Activated CD8-positive, alpha-beta memory T cell treated with anti-CD3 and anti-CD28 coated beads, Interleukin-2, amount 10 ng/mL, durations not matched to agents 7 days and 5 days (primary cell): Measurements from ENCODE around the gene SYCP3. TPM values are rescaled to one million over a fixed set of nuclear protein-coding genes. Genes with fewer than 3 reads are reported as not detected.
A peak's percentile ranks its signal among the peaks of the same experiment; 100 is the strongest.
"Not testable (repeated sequence)": the region's sequence is repeated elsewhere in the genome, so short reads cannot be mapped to it uniquely, and the experiment has no call there.

Source experiments
- ATAC-seq: fragments of 150-1000 bp; cut with Tn5 transposase; one replicate; pipeline ENCODE4 v1.10.0; 2021; ENCODE audit warnings: moderate library complexity
- CTCF ChIA-PET: fragments of 350-600 bp; sonication (Branson Sonifier 250); formaldehyde crosslinking; loops from one replicate; lab custom pipeline; 2021; ENCODE audit warnings: antibody characterized with exemption; lab: Charles Lee
- DNase-seq: peaks from one replicate; pipeline ENCODE4 v3.0.0-alpha.2; 2020
- H3K27ac Mint-ChIP-seq: one replicate; pipeline ENCODE4 v1.8.0; 2021; ENCODE audit warnings: mild to moderate bottlenecking, mixed read lengths
- H3K27me3 Mint-ChIP-seq: one replicate; pipeline ENCODE4 v1.8.0; 2021; ENCODE audit warnings: mixed read lengths
- H3K36me3 Mint-ChIP-seq: one replicate; pipeline ENCODE4 v1.8.0; 2021; ENCODE audit warnings: mild to moderate bottlenecking, mixed read lengths
- H3K4me1 Mint-ChIP-seq: one replicate; pipeline ENCODE4 v1.8.0; 2021; ENCODE audit warnings: mixed read lengths
- H3K4me3 Mint-ChIP-seq: one replicate; pipeline ENCODE4 v1.8.0; 2021; ENCODE audit warnings: mild to moderate bottlenecking, moderate library complexity, mixed read lengths
- H3K9me3 Mint-ChIP-seq: one replicate; pipeline ENCODE4 v1.8.0; 2022; ENCODE audit warnings: low read depth, mixed read lengths
- total RNA-seq, 2 experiments: library from RNA; stranded (reverse); gene quantifications; one replicate each; pipeline ENCODE4 v1.2.3, GENCODE V29; 2021

SYCP3 gene
- total RNA-seq, 2 experiments from 2014 or later: 0.93 to 2.0 TPM

DNA sequence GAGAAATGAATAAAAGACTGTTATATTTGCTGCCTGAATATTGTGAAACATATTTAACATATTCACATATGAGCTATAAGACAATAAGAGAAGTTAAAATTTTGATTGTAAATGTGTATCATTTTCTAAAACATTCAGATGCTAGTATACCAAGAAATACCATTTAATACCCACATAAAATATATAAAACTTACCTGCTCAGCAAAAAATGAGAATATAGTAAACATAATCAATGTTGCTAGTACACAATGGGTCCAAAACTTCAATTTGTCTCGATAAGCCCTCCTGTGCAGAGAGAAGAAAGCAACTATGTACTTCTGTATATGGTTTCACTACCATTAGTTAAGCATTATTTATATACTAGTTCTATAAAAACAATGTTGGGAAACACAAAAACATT is 9.6 kb upstream of the SYCP3 start:
- ATAC-seq (no peak), DNase-seq (no peak)
- Mint-ChIP-seq H3K9me3 (no peaks in the 10 kb centered on the region), H3K36me3 (peaks cover 56% of the 10 kb centered on the region), H3K27ac (no peak overlapping the region), H3K4me1 (peaks cover 12% of the 10 kb centered on the region), H3K4me3 (no peak overlapping the region), H3K27me3 (no peaks in the 10 kb centered on the region)
- CTCF ChIA-PET: interaction anchor here (1.0 kb wide), 1 partner anchor 92 kb away, joined by 3 read pairs; no protein-coding TSS in a partner anchor

DNA sequence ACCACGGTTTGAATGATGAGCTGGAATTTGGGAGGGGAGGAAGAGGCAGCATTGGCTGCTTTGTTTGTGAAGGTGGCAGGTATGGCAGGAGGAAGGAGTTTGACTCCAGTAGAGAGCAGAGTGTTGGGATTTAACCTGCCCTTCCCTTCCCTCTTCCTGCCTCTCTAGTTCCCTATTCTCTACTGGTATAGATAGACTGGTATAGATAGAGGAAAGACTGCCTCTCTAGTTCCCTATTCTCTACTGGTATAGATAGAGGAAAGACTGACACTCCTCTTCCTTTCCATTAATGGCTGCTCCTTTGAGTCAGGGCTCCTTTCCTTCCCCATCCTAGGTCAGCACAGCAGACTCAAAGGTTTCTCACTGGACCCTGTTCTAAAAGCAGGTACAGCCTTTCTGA is 8.4 kb upstream of the SYCP3 start:
- H3K27ac Mint-ChIP-seq: no peak overlapping the region
- no peaks in the 10 kb centered on the region for H3K9me3 Mint-ChIP-seq
- H3K36me3 Mint-ChIP-seq: peaks cover 58% of the 10 kb centered on the region
- no peak overlapping the region for H3K4me3 Mint-ChIP-seq
- ATAC-seq (no peak), DNase-seq (no peak)
- H3K27me3 Mint-ChIP-seq: no peaks in the 10 kb centered on the region
- CTCF ChIA-PET: interaction anchor here (2.3 kb wide), 1 partner anchor 12 kb away, joined by 9 read pairs; no protein-coding TSS in a partner anchor
- H3K4me1 Mint-ChIP-seq: peaks cover 20% of the 10 kb centered on the region

DNA sequence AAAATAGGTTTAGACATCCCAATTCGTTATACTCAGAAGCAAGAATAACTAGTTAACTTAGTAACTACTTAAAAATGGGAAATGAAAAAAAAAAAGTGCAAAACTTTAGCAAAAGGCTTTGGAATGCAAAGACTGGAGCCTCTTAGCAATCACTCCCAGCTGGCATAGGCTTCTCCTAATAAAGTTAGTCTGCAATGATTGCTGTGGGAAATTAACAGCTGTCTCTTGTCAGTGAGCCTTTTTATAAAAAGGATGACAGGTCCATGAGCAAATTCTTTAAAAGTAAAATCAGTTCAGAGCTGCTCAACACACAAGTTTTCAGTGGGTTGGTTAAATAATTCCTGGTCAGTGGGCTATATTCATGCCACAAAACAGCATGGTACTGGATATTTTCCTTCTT is 7.4 kb upstream of the SYCP3 start:
- CTCF ChIA-PET: interaction anchor here (0.9 to 2.3 kb wide), 2 partner anchors 13 to 85 kb away, joined by 4 to 9 read pairs; no protein-coding TSS in a partner anchor
- Mint-ChIP-seq H3K27me3 (no peaks in the 10 kb centered on the region), H3K4me1 (peaks cover 20% of the 10 kb centered on the region), H3K27ac (no peak overlapping the region), H3K4me3 (no peak overlapping the region), H3K9me3 (no peaks in the 10 kb centered on the region), H3K36me3 (peaks cover 52% of the 10 kb centered on the region)
- DNase-seq (no peak), ATAC-seq (no peak)

DNA sequence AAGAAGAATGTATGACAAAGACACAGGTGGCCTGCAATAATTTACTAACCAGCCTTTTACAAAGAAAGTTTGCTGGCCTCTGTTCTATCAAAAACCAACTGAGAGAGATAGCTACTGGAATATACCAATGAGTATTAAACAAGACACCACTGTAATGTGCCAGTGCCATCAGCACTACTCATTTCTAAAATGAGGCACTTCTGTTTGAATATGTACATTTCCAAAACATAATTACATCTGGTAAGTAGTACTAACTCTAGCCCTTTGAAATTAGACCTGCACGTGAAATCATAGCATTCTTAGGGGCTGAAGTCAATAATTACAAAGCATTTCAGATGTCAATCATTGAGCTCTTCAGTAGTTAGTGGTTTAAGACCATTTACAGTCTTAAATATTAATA is 6.9 kb upstream of the SYCP3 start:
- CTCF ChIA-PET: interaction anchor here (0.6 to 2.3 kb wide), 4 partner anchors 13 to 331 kb away, joined by 3 to 9 read pairs (median 4); no protein-coding TSS in a partner anchor
- Mint-ChIP-seq H3K4me1 (peaks cover 20% of the 10 kb centered on the region), H3K4me3 (no peak overlapping the region), H3K27me3 (no peaks in the 10 kb centered on the region), H3K36me3 (peaks cover 50% of the 10 kb centered on the region), H3K27ac (no peak overlapping the region), H3K9me3 (no peaks in the 10 kb centered on the region)
- ATAC-seq (no peak), DNase-seq (no peak)

DNA sequence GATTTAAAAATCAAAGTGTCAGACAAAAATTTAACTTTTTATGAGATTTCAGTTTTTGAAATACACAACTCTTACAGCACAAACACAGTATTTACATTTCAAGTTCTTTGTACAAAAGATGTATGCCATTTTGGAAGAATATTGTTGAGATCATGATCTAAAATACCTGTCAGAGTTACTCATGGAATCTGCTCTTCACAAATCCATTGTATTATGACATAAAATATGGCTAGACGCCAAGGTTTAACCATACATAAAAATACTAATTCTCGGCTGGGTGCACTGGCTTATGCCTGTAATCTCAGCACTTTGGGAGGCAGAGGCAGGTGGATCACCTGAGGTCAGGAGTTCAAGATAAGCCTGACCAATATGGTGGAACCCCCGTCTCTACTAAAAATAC is 6.2 kb upstream of the SYCP3 start:
- CTCF ChIA-PET: interaction anchor here (0.8 to 1.1 kb wide), 2 partner anchors 8 to 331 kb away, joined by 3 read pairs; no protein-coding TSS in a partner anchor
- DNase-seq (no peak), ATAC-seq (no peak)
- H3K4me3 Mint-ChIP-seq: no peak overlapping the region
- H3K36me3 Mint-ChIP-seq: peaks cover 44% of the 10 kb centered on the region
- no peaks in the 10 kb centered on the region for H3K9me3 Mint-ChIP-seq
- no peak overlapping the region for H3K27ac Mint-ChIP-seq
- H3K4me1 Mint-ChIP-seq: peaks cover 20% of the 10 kb centered on the region
- H3K27me3 Mint-ChIP-seq: no peaks in the 10 kb centered on the region

DNA sequence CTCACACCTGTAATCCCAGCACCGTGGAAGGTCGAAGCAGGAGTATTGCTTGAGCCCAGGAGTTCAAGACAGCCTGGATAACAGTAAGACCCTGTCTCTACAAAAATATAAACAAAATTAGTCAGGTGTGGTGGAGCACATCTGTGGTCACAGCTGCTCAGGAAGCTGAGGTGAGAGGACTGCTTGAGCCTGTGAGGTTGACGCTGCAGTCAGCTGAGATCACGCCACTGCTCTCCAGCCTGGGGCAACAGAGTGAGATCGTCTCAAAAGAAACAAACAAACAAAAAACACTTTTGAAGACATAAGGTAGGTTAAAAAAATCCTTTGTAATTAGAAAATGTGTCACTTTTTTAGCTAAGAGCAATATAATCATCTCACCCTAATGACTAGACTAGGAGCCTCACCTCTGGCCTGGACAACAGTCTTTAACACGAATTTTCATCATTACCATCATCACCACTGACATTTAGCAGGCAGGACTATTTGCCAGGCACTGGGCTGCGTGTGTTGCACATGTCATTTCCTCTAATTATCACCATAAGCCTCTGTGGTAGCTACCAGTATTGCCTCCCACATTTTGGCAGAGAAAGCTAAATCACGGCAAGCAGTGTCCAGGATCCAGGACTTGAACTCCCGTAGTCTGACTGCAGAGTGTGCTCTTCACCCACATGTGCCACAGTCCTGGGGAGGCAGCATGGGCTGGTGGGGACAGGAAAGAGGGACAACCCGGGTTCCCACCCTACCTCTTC is 4.6 kb upstream of the SYCP3 start:
- Mint-ChIP-seq H3K36me3 (peaks cover 41% of the 10 kb centered on the region), H3K4me3 (no peak overlapping the region), H3K27ac (peak overlapping the region; percentile 76), H3K4me1 (peaks cover 20% of the 10 kb centered on the region), H3K9me3 (no peaks in the 10 kb centered on the region), H3K27me3 (no peaks in the 10 kb centered on the region)
- peak; percentile 67 for ATAC-seq
- CTCF ChIA-PET: interaction anchor here (0.8 kb wide), 1 partner anchor 30 kb away, joined by 3 read pairs; no protein-coding TSS in a partner anchor
- DNase-seq: peak; percentile 71

DNA sequence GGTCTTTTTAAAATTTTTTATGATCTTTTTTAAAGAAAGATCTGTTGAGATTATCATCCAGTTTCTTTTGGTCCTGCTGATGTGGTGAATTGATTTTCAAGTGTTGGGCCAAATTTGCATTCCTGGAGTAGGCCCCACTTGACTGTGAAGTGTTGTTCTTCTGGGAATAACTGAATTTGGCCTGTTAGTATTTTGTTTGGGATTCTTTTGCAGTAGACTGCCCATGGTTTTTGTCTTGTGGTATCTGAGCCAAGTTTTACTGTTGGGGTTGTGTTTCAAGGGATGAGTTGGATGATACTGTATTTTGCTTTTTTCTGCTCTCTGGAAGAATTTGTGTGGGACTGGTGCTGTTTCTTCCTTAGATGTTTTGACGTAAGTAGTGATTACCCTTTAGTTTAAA is 4.0 kb upstream of the SYCP3 start:
- ATAC-seq (no peak), DNase-seq (no peak)
- peak overlapping the region; percentile 58 for H3K27ac Mint-ChIP-seq
- H3K9me3 Mint-ChIP-seq: no peaks in the 10 kb centered on the region
- no peak overlapping the region for H3K4me3 Mint-ChIP-seq
- H3K27me3 Mint-ChIP-seq: no peaks in the 10 kb centered on the region
- peaks cover 20% of the 10 kb centered on the region for H3K4me1 Mint-ChIP-seq
- peaks cover 37% of the 10 kb centered on the region for H3K36me3 Mint-ChIP-seq
- CTCF ChIA-PET: no interaction called here

DNA sequence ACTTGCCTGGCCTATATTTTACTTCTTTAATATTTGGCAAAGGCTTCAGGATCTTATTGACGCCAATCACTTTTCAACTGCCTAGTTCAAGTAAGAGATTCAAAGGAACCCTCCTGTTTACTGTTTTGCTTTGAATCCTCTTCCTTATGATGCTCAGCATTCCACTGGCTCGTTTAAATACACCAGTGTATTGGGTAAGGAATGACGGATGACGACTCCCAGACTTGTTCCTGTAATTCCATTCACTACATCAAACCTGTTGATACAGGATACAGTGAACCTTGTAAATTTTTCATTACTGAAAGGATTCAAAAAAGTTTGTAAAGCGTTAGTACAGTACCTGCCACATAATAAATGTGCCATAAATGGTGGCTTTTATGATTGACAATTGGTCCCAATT is 1.7 kb upstream of the SYCP3 start:
- ATAC-seq (no peak), DNase-seq (no peak)
- Mint-ChIP-seq H3K36me3 (peaks cover 30% of the 10 kb centered on the region), H3K4me1 (peaks cover 20% of the 10 kb centered on the region), H3K27me3 (no peaks in the 10 kb centered on the region), H3K4me3 (no peak overlapping the region), H3K27ac (no peak overlapping the region), H3K9me3 (no peaks in the 10 kb centered on the region)
- CTCF ChIA-PET: no interaction called here

DNA sequence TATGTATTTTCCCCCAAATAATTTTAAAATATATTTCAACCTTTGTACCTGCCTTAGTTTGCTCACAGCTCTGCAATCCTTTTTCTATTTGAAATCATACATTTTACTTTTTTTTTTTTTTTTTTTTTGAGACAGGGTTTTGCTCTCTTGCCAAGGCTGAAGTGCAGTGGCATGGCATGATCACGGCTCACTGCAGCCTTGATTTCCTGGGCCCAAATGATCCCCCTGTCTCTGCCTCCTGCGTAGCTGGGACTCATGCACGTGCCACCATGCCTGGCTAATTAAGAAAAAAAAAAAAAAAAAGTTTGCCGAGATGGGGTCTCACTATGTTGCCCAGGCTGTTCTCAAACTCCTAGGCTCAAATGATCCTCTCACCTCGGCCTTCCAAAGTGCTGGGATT is 1.3 kb upstream of the SYCP3 start:
- peaks cover 30% of the 10 kb centered on the region for H3K36me3 Mint-ChIP-seq
- no peak overlapping the region for H3K27ac Mint-ChIP-seq
- H3K4me3 Mint-ChIP-seq: no peak overlapping the region
- ATAC-seq (no peak), DNase-seq (no peak)
- CTCF ChIA-PET: no interaction called here
- H3K27me3 Mint-ChIP-seq: no peaks in the 10 kb centered on the region
- H3K9me3 Mint-ChIP-seq: no peaks in the 10 kb centered on the region
- H3K4me1 Mint-ChIP-seq: peaks cover 20% of the 10 kb centered on the region

DNA sequence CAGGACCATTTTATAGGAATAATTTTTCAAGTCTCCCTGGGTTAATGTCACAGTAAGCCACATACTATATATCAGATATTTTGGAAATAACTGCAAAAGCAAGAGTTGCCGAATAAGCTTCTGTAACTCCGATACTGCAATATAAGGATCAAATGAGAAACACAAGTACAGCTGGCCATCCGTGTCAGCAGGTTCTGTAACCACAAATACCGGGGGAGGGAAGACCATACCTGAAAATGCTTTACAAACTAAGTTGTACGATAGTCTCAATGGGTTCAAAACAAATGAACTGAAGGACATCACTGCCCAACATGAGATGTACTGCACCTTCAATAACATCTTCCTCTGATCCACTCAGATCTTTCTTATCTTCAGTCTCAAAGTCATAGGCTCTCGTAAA is 1.8 kb downstream of the SYCP3 start:
- Mint-ChIP-seq H3K27ac (no peak overlapping the region), H3K4me1 (no peaks in the 10 kb centered on the region), H3K27me3 (no peaks in the 10 kb centered on the region), H3K9me3 (no peaks in the 10 kb centered on the region), H3K4me3 (no peak overlapping the region), H3K36me3 (peaks cover 13% of the 10 kb centered on the region)
- CTCF ChIA-PET: no interaction called here
- DNase-seq: no peak
- no peak for ATAC-seq

DNA sequence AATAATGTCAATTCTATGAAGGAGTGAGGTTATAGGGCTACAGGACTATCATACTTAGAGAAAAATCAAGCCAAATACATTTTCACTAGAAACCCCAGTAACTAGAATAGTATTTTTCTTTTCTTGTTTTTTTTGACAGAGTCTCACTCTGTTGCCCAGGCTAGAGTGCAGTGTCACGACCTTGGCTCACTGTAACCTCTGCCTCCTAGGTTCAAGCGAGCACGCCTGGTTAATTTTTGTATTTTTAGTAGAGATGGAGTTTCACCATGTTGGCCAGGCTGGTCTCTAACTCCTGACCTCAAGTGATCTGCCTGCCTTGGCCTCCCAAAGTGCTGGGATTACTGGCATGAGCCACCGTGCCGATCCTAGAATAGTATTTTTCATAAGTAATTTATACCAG is 4.8 kb downstream of the SYCP3 start:
- H3K4me1 Mint-ChIP-seq, DNase-seq, H3K27ac Mint-ChIP-seq, H3K36me3 Mint-ChIP-seq, H3K27me3 Mint-ChIP-seq, H3K4me3 Mint-ChIP-seq, ATAC-seq, H3K9me3 Mint-ChIP-seq, CTCF ChIA-PET: not testable (repeated sequence)

DNA sequence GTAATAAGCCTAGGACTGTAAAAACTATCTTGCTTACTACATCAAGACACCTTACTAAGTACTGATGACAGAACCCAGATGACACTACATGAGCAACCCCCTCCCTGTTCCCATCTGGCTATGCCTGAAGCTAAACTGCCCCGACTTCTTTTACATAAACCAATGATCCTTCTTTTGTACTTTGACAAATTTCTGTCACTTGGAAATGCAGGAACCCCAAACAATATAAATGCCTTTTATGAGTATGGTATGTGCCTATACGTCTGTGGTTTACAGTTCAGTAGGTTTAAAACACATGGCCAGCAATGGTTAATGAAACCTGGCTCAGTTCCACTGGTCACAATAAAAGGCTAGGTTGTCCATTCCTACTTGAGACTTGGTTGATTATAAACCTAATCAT is 6.1 kb downstream of the SYCP3 start:
- H3K36me3 Mint-ChIP-seq: peaks cover 5% of the 10 kb centered on the region
- H3K27ac Mint-ChIP-seq: no peak overlapping the region
- no peak overlapping the region for H3K4me3 Mint-ChIP-seq
- H3K9me3 Mint-ChIP-seq: no peaks in the 10 kb centered on the region
- no peak for DNase-seq
- CTCF ChIA-PET: no interaction called here
- ATAC-seq: no peak
- H3K4me1 Mint-ChIP-seq: no peaks in the 10 kb centered on the region
- no peaks in the 10 kb centered on the region for H3K27me3 Mint-ChIP-seq

DNA sequence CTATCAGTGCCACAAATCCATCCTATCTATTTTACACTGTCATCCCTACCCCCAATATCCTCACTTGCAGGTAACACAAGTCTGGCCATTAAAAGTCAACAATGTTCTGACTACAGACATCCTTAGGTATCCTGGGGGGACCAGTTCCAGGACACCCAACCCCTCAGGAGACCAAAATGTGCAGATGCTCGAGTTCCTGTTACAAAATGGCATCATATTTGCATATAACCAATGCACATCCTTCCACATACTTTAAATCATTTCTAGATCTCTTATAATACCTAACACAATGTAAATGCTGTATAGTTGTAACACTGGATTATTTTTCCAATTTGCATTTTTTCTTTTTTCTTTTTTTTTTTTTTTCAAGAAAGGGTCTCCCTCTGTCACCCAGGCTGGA is 6.9 kb downstream of the SYCP3 start:
- no peaks in the 10 kb centered on the region for H3K27me3 Mint-ChIP-seq
- H3K9me3 Mint-ChIP-seq: no peaks in the 10 kb centered on the region
- H3K36me3 Mint-ChIP-seq: peaks cover 5% of the 10 kb centered on the region
- no peak for DNase-seq
- ATAC-seq: no peak
- H3K27ac Mint-ChIP-seq: no peak overlapping the region
- CTCF ChIA-PET: no interaction called here
- H3K4me1 Mint-ChIP-seq: no peaks in the 10 kb centered on the region
- no peak overlapping the region for H3K4me3 Mint-ChIP-seq

DNA sequence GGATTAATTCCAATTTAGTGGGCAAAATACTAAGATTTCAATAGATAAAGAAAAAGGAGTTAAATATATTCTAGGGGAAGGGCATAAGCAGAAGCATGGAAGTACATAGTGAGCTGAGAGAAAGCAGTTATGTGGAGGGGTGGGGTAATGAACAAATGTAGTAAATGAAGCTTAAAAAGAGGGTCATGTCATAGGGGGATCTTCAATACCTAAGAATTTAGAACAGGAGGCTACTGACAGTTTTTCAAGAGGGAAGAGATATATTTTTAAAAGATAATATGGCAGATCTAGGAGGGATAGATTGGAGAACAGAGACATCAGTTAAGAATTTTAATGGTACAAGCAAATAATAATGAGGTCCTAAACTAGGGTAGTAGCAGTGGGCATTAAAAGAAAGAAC is 9.4 kb downstream of the SYCP3 start:
- CTCF ChIA-PET: no interaction called here
- Mint-ChIP-seq H3K27me3 (no peaks in the 10 kb centered on the region), H3K4me1 (peaks cover 5% of the 10 kb centered on the region), H3K9me3 (no peaks in the 10 kb centered on the region), H3K27ac (no peak overlapping the region), H3K36me3 (peaks cover 13% of the 10 kb centered on the region), H3K4me3 (no peak overlapping the region)
- DNase-seq (no peak), ATAC-seq (no peak)
